ENCODE results near the gene CAPN10.

GRCh38 chr2:240615396-240615795, 28.9 kb downstream of the CAPN10 start:
- TF ChIP-seq CTCF (IDR thresholded peaks at IDR 0.05) (no peak), CREM (CRISPR knock-in tag; IDR thresholded peaks at IDR 0.05) (no peak), NR3C1 (CRISPR knock-in tag; conservative IDR thresholded peaks at IDR 0.05; ENCODE audit: low read depth) (no peak), GTF2I (CRISPR knock-in tag; conservative IDR thresholded peaks at IDR 0.05) (no peak), IRF2 (CRISPR knock-in tag; IDR thresholded peaks at IDR 0.05; ENCODE audit: borderline replicate concordance, low read depth) (no peak), RELA (CRISPR knock-in tag; IDR thresholded peaks at IDR 0.05; ENCODE audit: borderline replicate concordance) (no peak), E2F4 (CRISPR knock-in tag; IDR thresholded peaks at IDR 0.05; ENCODE audit: borderline replicate concordance, low read depth) (no peak), NFYB (CRISPR knock-in tag; conservative IDR thresholded peaks at IDR 0.05; ENCODE audit: low read depth) (no peak), MAX (CRISPR knock-in tag; IDR thresholded peaks at IDR 0.05) (no peak), TEAD1 (CRISPR knock-in tag; IDR thresholded peaks at IDR 0.05) (no peak), CREB1 (CRISPR knock-in tag; IDR thresholded peaks at IDR 0.05) (no peak), NR1H2 (CRISPR knock-in tag; IDR thresholded peaks at IDR 0.05) (no peak), ZNF423 (CRISPR knock-in tag; IDR thresholded peaks at IDR 0.05) (no peak)
